ENCODE results near the gene RPS6KB1. TPM values are rescaled to one million over a fixed set of nuclear protein-coding genes. Genes with fewer than 3 reads are reported as not detected.

The RPS6KB1 gene
- total RNA-seq, 1 donor from 2014 or later, result 29.0 TPM

DNA sequence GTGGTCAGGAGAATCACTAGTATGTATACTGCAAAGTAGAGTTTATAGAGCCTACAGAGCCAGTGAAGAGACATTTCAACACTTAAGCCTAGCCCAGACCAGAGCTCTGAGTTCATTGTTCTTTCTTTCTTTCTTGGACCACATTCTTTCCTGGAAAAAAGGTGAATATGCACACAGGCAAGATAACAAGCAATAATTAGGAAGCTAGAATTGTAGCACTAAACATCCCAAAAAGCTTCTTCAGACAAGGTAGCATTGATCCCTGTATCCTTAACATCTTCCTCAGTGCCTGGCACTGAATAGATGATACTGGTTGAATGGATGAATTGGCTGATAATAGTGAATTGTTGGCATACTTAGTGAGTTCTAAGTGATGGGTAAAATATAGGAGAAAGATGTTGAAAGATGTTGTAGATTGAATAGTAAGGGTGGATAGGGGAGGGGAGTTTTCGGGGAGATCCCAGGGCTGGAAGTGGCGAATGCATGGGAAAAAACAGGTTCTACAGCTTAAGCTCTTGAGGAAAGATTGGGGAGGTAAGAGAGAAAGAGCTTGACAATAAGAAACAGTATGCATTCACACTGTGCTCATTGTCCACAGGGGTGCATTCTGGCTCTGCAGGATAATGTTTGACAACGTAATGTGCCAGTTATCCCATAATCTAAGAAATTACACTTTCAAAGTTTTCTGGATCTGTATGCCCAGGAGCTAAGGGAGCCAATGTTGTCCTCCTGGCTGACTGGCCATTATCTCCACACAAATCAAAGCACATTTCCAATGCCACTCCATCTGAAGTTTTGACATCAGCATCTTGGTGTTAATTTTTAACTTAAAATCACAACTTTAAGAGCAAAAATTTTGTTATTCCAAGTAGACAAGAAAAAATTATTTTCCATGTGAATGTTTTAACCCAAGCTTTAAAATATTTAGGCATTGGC, 35.8 kb upstream of the RPS6KB1 start:
- H3K36me3 ChIP-seq, result peaks cover 10% of the 10 kb centered on the region
- H3K27me3 ChIP-seq (ENCODE audit: low read depth), result no peaks in the 10 kb centered on the region
- intact Hi-C loops (cut with DNase I), result no loop called here
- DNase-seq (no peak), ATAC-seq (peak in 1 of 2 donors; percentile 36)
- H3K4me1 ChIP-seq, result peaks cover 54% of the 10 kb centered on the region
- no peak overlapping the region for H3K27ac ChIP-seq
- H3K9me3 ChIP-seq, result no peaks in the 10 kb centered on the region
- H3K4me3 ChIP-seq, result no peak overlapping the region
- TF ChIP-seq, protein P1, sequence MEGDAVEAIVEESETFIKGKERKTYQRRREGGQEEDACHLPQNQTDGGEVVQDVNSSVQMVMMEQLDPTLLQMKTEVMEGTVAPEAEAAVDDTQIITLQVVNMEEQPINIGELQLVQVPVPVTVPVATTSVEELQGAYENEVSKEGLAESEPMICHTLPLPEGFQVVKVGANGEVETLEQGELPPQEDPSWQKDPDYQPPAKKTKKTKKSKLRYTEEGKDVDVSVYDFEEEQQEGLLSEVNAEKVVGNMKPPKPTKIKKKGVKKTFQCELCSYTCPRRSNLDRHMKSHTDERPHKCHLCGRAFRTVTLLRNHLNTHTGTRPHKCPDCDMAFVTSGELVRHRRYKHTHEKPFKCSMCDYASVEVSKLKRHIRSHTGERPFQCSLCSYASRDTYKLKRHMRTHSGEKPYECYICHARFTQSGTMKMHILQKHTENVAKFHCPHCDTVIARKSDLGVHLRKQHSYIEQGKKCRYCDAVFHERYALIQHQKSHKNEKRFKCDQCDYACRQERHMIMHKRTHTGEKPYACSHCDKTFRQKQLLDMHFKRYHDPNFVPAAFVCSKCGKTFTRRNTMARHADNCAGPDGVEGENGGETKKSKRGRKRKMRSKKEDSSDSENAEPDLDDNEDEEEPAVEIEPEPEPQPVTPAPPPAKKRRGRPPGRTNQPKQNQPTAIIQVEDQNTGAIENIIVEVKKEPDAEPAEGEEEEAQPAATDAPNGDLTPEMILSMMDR (IDR thresholded peaks at IDR 0.05), result no peak

DNA sequence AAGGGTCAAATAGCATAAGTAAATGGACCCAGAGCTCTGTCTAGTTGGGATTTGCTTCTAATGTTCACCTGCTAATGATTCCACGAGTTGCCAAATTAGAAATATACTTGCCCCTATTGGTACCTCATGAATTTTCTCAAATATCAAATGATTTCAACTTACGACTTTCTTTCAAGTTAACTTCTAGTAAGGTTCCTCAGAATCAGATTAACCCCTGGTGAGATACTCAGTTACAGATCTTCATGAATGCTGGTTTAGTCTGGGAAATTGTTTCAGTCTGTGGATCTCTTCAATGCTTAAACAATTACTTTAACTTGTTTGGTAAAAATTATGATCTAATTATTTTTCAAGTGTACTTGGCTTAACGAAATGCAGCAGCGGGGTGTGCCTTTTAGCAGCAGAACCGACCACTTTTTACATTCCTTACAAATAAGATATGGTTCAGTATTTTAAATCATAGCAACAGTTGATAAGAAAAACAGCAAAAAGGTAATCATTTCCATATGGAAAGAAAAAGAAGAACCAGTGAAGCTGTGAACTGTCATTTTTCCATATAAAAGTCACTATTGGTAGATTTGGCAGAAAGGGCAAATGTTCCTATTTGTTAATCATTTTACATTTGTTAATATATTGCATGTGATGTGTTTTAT, 34.6 kb upstream of the RPS6KB1 start:
- DNase-seq (no peak), ATAC-seq (no peak)
- Histone ChIP-seq H3K4me1 (peaks cover 43% of the 10 kb centered on the region), H3K27ac (peak overlapping the region; percentile 31), H3K4me3 (no peak overlapping the region), H3K27me3 (ENCODE audit: low read depth) (no peaks in the 10 kb centered on the region), H3K36me3 (peaks cover 19% of the 10 kb centered on the region), H3K9me3 (no peaks in the 10 kb centered on the region)
- TF ChIP-seq, protein P1 (IDR thresholded peaks at IDR 0.05), result no peak
- intact Hi-C loops (cut with DNase I), result no loop called here

DNA sequence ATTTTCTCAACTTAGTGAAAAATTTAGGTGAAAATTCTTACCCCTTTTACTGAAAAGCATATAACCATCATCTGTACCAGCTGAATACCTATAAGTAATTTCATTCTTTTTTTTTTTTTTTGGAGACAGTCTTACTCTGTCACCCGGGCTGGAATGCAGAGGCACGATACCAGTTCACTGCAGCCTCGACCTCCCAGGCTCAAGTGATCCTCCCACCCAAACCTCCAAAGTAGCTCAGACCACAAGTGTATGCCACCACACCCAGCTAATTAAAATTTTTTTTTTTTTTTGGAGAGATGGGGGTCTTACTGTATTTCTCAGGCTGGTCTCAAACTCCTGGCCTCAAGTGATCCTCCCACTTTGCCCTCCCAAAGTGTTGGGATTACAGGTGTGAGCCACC, 34.0 kb upstream of the RPS6KB1 start:
- intact Hi-C loops (cut with DNase I), result no loop called here
- no peak for ATAC-seq
- peaks cover 23% of the 10 kb centered on the region for H3K36me3 ChIP-seq
- no peak for DNase-seq
- no peak overlapping the region for H3K27ac ChIP-seq
- no peaks in the 10 kb centered on the region for H3K9me3 ChIP-seq
- peaks cover 36% of the 10 kb centered on the region for H3K4me1 ChIP-seq
- TF ChIP-seq, protein P1 (IDR thresholded peaks at IDR 0.05), result no peak
- no peaks in the 10 kb centered on the region for H3K27me3 ChIP-seq (ENCODE audit: low read depth)
- H3K4me3 ChIP-seq, result no peak overlapping the region

DNA sequence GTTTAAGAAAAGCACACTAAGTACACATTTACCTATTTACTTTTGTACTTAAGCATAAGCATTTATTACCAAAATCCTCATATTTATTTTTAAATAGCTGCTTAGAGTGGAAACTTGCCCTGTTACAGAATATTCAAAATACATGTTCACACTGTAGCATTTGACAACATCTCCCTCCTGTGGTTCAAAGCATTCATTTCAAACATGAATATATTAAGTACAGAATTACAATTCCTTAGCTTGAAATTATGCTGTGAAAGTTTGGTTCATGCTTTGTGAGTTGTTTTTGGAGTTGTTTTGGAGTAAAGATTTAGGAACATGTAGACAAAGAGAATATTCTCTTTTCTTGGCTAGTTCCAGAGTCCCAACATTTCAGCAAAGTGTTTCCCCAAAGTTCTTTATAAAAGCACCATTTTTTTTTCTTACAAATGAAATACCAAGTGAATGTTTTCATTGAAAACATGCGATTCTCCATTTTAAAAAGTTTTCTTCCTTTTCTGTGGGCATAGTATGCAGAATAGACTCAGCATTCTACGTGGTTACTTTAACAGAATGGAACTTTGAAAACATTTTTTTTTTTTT, 33.4 kb upstream of the RPS6KB1 start:
- intact Hi-C loops (cut with DNase I), result no loop called here
- ATAC-seq, result peak; percentile 68 to 70

DNA sequence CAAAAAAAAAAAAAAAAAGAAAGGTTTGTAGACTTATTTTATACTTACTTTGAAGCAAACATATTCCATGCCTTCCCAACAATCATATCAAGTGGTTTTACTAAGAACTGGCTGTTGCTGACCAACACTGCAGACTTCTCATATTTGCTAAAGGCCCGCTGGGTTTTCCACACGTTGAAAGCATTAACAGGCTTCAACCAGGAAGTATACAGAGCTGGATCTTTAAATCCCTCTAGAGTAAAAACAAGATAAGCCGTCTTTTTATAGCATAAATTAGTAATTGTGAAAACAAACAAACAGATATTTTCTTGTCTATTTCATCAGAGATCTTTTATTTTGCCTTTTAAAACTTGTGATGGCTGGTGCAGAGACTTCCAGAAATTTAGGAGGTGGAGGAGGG, 29.3 kb upstream of the RPS6KB1 start:
- ATAC-seq (no peak), DNase-seq (no peak)
- TF ChIP-seq, protein P1 (IDR thresholded peaks at IDR 0.05), result no peak
- intact Hi-C loops (cut with DNase I), result no loop called here
- Histone ChIP-seq H3K4me3 (no peak overlapping the region), H3K4me1 (peaks cover 10% of the 10 kb centered on the region), H3K9me3 (no peaks in the 10 kb centered on the region), H3K27me3 (ENCODE audit: low read depth) (no peaks in the 10 kb centered on the region), H3K27ac (no peak overlapping the region), H3K36me3 (peaks cover 34% of the 10 kb centered on the region)

More for the DNA sequence above, 33.4 kb upstream of the RPS6KB1 start:
- Histone ChIP-seq H3K27ac (no peak overlapping the region), H3K27me3 (ENCODE audit: low read depth) (no peaks in the 10 kb centered on the region), H3K4me1 (peaks cover 36% of the 10 kb centered on the region), H3K4me3 (no peak overlapping the region), H3K36me3 (peaks cover 24% of the 10 kb centered on the region), H3K9me3 (no peaks in the 10 kb centered on the region)
- TF ChIP-seq, protein P1 (IDR thresholded peaks at IDR 0.05), result peak; percentile 56
- DNase-seq, result no peak

Measured in lower lobe of right lung (tissue), 2 donors.